ENCODE data around the gene XXYLT1.

- TF ChIP-seq, protein P1, sequence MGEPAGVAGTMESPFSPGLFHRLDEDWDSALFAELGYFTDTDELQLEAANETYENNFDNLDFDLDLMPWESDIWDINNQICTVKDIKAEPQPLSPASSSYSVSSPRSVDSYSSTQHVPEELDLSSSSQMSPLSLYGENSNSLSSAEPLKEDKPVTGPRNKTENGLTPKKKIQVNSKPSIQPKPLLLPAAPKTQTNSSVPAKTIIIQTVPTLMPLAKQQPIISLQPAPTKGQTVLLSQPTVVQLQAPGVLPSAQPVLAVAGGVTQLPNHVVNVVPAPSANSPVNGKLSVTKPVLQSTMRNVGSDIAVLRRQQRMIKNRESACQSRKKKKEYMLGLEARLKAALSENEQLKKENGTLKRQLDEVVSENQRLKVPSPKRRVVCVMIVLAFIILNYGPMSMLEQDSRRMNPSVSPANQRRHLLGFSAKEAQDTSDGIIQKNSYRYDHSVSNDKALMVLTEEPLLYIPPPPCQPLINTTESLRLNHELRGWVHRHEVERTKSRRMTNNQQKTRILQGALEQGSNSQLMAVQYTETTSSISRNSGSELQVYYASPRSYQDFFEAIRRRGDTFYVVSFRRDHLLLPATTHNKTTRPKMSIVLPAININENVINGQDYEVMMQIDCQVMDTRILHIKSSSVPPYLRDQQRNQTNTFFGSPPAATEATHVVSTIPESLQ (CRISPR knock-in tag; IDR thresholded peaks at IDR 0.05): no peak
- TF ChIP-seq BRD4 (IDR thresholded peaks at IDR 0.05) (no peak), ZSCAN32 (CRISPR knock-in tag; IDR thresholded peaks at IDR 0.05) (no peak), NR0B1 (IDR thresholded peaks at IDR 0.05; ENCODE audit: partially characterized antibody) (no peak), HDGF (IDR thresholded peaks at IDR 0.05) (no peak), MYC (IDR thresholded peaks at IDR 0.05; ENCODE audit: low read depth, low read length) (no peak), MYC (CRISPR knock-in tag; IDR thresholded peaks at IDR 0.05; ENCODE audit: borderline replicate concordance, low read depth) (no peak), BHLHE40 (IDR thresholded peaks at IDR 0.05; ENCODE audit: low read length) (no peak), GTF2F1 (IDR thresholded peaks at IDR 0.05; ENCODE audit: low read depth, low read length) (no peak), CTCF (IDR thresholded peaks at IDR 0.05 in 2 of 3, conservative IDR thresholded peaks at IDR 0.05 in 1 of 3; ENCODE audit: insufficient read depth in 2 of 3, low read depth in 1 of 3, low read length in 3 of 3) (no peak), RUNX1 (IDR thresholded peaks at IDR 0.05; ENCODE audit: low read depth) (no peak), RBM25 (IDR thresholded peaks at IDR 0.05; ENCODE audit: low read depth, low read length, severe bottlenecking) (no peak)
- TF ChIP-seq, protein P2, sequence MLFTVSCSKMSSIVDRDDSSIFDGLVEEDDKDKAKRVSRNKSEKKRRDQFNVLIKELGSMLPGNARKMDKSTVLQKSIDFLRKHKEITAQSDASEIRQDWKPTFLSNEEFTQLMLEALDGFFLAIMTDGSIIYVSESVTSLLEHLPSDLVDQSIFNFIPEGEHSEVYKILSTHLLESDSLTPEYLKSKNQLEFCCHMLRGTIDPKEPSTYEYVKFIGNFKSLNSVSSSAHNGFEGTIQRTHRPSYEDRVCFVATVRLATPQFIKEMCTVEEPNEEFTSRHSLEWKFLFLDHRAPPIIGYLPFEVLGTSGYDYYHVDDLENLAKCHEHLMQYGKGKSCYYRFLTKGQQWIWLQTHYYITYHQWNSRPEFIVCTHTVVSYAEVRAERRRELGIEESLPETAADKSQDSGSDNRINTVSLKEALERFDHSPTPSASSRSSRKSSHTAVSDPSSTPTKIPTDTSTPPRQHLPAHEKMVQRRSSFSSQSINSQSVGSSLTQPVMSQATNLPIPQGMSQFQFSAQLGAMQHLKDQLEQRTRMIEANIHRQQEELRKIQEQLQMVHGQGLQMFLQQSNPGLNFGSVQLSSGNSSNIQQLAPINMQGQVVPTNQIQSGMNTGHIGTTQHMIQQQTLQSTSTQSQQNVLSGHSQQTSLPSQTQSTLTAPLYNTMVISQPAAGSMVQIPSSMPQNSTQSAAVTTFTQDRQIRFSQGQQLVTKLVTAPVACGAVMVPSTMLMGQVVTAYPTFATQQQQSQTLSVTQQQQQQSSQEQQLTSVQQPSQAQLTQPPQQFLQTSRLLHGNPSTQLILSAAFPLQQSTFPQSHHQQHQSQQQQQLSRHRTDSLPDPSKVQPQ (CRISPR knock-in tag; IDR thresholded peaks at IDR 0.05; ENCODE audit: borderline replicate concordance): no peak
These were observed 14.1 kb downstream of the XXYLT1 start for GRCh38 chr3:195256639-195257453.

All from K562 (cell line).